SK-N-SH (cell line): ENCODE measurements around the gene PMM2.

ENCODE experiments used
- EP300 ChIP-seq, 2 experiments: IDR thresholded peaks; 2 replicates each; pipeline versions ENCODE4 v1.4.0 to v1.6.1; 2012; ENCODE audit warnings: borderline replicate concordance in 1 of 2, low read depth in 1 of 2, low read length in 1 of 2
- EZH2phosphoT487 ChIP-seq: fragments of 200-600 bp; sonication (generic); IDR thresholded peaks from 2 replicates; pipeline ENCODE4 v1.6.1; 2017; ENCODE audit warnings: low read depth, mixed run types, mild to moderate bottlenecking, antibody characterized with exemption, moderate library complexity, borderline replicate concordance
- RAD21 ChIP-seq: IDR thresholded peaks from 2 replicates; pipeline ENCODE4 v1.6.1; 2012; ENCODE audit warnings: mild to moderate bottlenecking, low read length
- SMC3 ChIP-seq: IDR thresholded peaks from 2 replicates; pipeline ENCODE4 v1.6.1; 2012; ENCODE audit warnings: low read depth, low read length, improper control_type of control experiment
- TF ChIP-seq, protein P1 (sequence below): IDR thresholded peaks from 2 replicates; pipeline ENCODE4 v1.4.0; 2012; ENCODE audit warnings: low read depth
- TF ChIP-seq, protein P2 (sequence below): IDR thresholded peaks from 2 replicates; pipeline ENCODE4 v1.6.1; 2012; ENCODE audit warnings: mild to moderate bottlenecking, low read depth, low read length, moderate library complexity
- TF ChIP-seq, protein P3 (sequence below): fragments of 200-600 bp; sonication (generic); IDR thresholded peaks from 2 replicates; pipeline ENCODE4 v1.6.1; 2017; ENCODE audit warnings: antibody characterized with exemption, mild to moderate bottlenecking, moderate library complexity

DNA sequence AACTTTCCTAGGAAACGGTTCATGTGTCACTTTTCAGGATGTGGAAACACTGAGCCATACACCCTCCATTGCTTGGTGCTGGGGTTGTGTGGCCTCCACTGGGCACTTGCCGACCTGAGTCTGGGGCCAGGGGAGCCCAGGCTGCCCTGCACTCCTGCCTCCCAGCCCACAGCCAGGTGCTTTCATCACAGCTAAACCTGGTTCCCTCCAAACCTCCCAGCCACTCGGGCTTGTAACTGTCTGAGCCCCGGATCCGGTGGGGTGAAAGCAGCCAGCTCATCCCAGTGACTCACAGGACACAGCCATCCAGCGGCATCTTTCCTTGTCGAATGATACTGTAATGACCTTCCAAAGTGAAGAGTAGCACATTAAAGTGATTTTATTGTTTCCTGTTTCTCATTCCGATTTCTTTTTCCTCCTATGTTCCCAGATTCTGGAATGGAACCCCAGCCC lies 51.3 kb downstream of the PMM2 start:
- TF ChIP-seq, protein P1, sequence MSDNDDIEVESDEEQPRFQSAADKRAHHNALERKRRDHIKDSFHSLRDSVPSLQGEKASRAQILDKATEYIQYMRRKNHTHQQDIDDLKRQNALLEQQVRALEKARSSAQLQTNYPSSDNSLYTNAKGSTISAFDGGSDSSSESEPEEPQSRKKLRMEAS: no peak
- TF ChIP-seq, protein P2, sequence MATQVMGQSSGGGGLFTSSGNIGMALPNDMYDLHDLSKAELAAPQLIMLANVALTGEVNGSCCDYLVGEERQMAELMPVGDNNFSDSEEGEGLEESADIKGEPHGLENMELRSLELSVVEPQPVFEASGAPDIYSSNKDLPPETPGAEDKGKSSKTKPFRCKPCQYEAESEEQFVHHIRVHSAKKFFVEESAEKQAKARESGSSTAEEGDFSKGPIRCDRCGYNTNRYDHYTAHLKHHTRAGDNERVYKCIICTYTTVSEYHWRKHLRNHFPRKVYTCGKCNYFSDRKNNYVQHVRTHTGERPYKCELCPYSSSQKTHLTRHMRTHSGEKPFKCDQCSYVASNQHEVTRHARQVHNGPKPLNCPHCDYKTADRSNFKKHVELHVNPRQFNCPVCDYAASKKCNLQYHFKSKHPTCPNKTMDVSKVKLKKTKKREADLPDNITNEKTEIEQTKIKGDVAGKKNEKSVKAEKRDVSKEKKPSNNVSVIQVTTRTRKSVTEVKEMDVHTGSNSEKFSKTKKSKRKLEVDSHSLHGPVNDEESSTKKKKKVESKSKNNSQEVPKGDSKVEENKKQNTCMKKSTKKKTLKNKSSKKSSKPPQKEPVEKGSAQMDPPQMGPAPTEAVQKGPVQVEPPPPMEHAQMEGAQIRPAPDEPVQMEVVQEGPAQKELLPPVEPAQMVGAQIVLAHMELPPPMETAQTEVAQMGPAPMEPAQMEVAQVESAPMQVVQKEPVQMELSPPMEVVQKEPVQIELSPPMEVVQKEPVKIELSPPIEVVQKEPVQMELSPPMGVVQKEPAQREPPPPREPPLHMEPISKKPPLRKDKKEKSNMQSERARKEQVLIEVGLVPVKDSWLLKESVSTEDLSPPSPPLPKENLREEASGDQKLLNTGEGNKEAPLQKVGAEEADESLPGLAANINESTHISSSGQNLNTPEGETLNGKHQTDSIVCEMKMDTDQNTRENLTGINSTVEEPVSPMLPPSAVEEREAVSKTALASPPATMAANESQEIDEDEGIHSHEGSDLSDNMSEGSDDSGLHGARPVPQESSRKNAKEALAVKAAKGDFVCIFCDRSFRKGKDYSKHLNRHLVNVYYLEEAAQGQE: no peak
- TF ChIP-seq, protein P3, sequence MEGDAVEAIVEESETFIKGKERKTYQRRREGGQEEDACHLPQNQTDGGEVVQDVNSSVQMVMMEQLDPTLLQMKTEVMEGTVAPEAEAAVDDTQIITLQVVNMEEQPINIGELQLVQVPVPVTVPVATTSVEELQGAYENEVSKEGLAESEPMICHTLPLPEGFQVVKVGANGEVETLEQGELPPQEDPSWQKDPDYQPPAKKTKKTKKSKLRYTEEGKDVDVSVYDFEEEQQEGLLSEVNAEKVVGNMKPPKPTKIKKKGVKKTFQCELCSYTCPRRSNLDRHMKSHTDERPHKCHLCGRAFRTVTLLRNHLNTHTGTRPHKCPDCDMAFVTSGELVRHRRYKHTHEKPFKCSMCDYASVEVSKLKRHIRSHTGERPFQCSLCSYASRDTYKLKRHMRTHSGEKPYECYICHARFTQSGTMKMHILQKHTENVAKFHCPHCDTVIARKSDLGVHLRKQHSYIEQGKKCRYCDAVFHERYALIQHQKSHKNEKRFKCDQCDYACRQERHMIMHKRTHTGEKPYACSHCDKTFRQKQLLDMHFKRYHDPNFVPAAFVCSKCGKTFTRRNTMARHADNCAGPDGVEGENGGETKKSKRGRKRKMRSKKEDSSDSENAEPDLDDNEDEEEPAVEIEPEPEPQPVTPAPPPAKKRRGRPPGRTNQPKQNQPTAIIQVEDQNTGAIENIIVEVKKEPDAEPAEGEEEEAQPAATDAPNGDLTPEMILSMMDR: no peak
- TF ChIP-seq EZH2phosphoT487: no peak
- no peak for TF ChIP-seq SMC3
- TF ChIP-seq EP300 (IDR thresholded peaks at IDR 0.05; ENCODE audit: borderline replicate concordance in 1 of 2, low read depth in 1 of 2, low read length in 1 of 2): no peak
- TF ChIP-seq RAD21: no peak
